ENCODE measurements around the gene SYCN.
A peak's percentile ranks its signal among the peaks of the same experiment; 100 is the strongest.

The SYCN gene

GRCh38 chr19:39155741-39156140 is 48.3 kb downstream of the SYCN start:
- DNase-seq (ENCODE audit: low read depth) = no peak

- DNase-seq (ENCODE audit: low read depth) = no peak
Observed at GRCh38 chr19:39155114-39155700, 48.9 kb downstream of the SYCN start.

GRCh38 chr19:39154629-39155100 is 49.4 kb downstream of the SYCN start:
- peak; percentile 40 for DNase-seq (ENCODE audit: low read depth)

GRCh38 chr19:39154100-39154628 is 49.9 kb downstream of the SYCN start:
- no peak for DNase-seq (ENCODE audit: low read depth)
